Sigmoid colon (tissue), 4 donors: Measurements from ENCODE around the gene HPS3.

ENCODE experiments used
- CTCF ChIP-seq, 4 experiments: fragments of 450-650 bp in 3 of 4; fragments of 200-600 bp in 1 of 4; IDR thresholded peaks; one replicate each; pipeline ENCODE4 v1.5.1; 2016 to 2019; ENCODE audit warnings: antibody characterized with exemption in 4 of 4, mild to moderate bottlenecking in 3 of 4, moderate library complexity in 2 of 4
- EP300 ChIP-seq, 4 donors: sonication (generic); formaldehyde crosslinking; IDR thresholded peaks; one replicate each; pipeline ENCODE4 v1.6.1; 2017; ENCODE audit warnings: antibody characterized with exemption in 4 of 4
- POLR2A ChIP-seq, 2 donors: fragments of 450-650 bp; IDR thresholded peaks; one replicate each; pipeline ENCODE4 v1.6.1; 2016; ENCODE audit warnings: antibody characterized with exemption in 2 of 2, mild to moderate bottlenecking in 2 of 2, moderate library complexity in 2 of 2
- POLR2AphosphoS5 ChIP-seq, 4 donors: sonication (generic); formaldehyde crosslinking; IDR thresholded peaks; one replicate each; pipeline ENCODE4 v1.6.1; 2017; ENCODE audit warnings: antibody characterized with exemption in 4 of 4

DNA sequence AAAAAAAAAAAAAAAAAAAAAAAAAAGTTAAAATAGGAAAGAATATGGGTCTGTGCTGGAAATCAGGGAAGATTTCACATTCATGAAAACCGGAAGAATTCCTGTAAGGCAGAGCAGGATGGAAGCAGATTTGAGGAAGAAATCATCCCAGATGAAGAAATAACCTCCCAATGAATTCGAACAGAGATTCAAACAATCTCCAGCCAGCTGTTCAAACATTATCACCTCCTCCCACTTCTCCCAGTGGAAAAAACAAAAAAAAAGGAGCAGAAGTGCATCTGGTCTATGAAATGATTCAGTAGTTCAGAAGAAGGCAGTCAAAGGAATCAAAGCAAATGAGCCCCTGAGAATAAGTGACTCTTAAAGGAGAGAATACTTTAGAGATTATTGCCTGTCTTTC is 59.1 kb downstream of the HPS3 start:
- no peak for TF ChIP-seq POLR2A (IDR thresholded peaks at IDR 0.05)
- TF ChIP-seq CTCF (IDR thresholded peaks at IDR 0.05): no peak
- no peak for TF ChIP-seq POLR2AphosphoS5 (IDR thresholded peaks at IDR 0.05)
- TF ChIP-seq EP300 (IDR thresholded peaks at IDR 0.05): no peak
